Measurements from ENCODE around the gene FRAT2.

Gene FRAT2

DNA sequence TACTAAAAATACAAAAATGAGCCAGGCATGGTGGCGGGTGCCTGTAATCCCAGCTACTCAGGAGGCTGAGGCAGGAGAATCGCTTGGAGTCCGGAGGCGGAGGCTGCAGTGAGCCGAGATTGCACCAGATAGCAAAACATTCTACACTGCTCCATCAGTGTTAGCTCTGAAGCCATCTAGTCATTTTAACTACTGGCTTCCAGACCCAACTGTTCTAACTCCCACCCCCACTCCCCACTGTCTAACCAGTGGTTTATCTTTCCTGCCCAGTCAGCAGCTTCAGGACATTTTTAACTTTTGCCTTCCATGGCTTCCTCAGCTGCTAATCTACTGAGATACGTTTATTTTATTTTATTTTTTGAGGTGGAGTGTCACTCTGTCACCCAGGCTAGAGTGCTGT is 21.6 kb downstream of the FRAT2 start:
- no peaks in the 10 kb centered on the region for H3K4me1 ChIP-seq (ENCODE audit: control insufficient read depth in 2 of 2, insufficient read depth in 2 of 2, low read length in 2 of 2)
- H3K36me3 ChIP-seq (ENCODE audit: control insufficient read depth in 2 of 2, insufficient read depth in 2 of 2, low read length in 2 of 2), result no peaks in the 10 kb centered on the region
- H3K27ac ChIP-seq (ENCODE audit: low read depth in 2 of 2, low read length in 2 of 2), result no peak overlapping the region
- H3K9me3 ChIP-seq (ENCODE audit: control insufficient read depth in 2 of 2, low read length in 2 of 2), result no peaks in the 10 kb centered on the region
- H3K4me3 ChIP-seq (ENCODE audit: low read length in 2 of 2), result no peak overlapping the region
- no peaks in the 10 kb centered on the region for H3K27me3 ChIP-seq (ENCODE audit: control insufficient read depth in 2 of 2, insufficient read depth in 2 of 2, low read length in 2 of 2)
- H3K9ac ChIP-seq (ENCODE audit: low read depth in 1 of 2, low read length in 2 of 2), result no peak overlapping the region

DNA sequence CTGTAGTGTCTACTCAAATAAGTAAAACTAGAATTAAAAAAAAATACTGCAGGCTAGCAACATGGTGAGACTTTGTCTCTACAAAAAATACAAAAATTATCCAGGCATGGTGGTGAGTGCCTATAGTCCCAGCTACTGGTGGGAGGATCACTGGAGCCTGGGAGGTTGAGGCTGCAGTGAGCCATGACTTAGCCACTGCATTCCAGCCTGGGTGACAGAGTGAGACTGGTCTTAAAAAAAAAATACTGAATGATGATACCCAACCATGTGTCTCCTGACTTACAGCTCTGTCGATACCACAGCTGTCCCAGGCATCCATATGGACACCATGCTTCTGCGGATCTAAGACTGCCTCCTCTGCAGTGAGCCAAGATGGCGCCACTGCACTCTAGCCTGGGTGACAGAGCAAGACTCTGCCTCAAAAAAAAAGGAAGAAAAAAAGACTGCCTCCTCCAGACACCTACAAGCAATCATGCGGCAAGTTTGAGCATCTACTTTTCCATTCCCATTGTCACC is 23.4 kb downstream of the FRAT2 start:
- Histone ChIP-seq H3K9me3 (ENCODE audit: control insufficient read depth in 2 of 2, low read length in 2 of 2) (no peaks in the 10 kb centered on the region), H3K27me3 (ENCODE audit: control insufficient read depth in 2 of 2, insufficient read depth in 2 of 2, low read length in 2 of 2) (no peaks in the 10 kb centered on the region), H3K4me3 (ENCODE audit: low read length in 2 of 2) (no peak overlapping the region), H3K36me3 (ENCODE audit: control insufficient read depth in 2 of 2, insufficient read depth in 2 of 2, low read length in 2 of 2) (no peaks in the 10 kb centered on the region), H3K9ac (ENCODE audit: low read depth in 1 of 2, low read length in 2 of 2) (no peak overlapping the region), H3K4me1 (ENCODE audit: control insufficient read depth in 2 of 2, insufficient read depth in 2 of 2, low read length in 2 of 2) (no peaks in the 10 kb centered on the region), H3K27ac (ENCODE audit: low read depth in 2 of 2, low read length in 2 of 2) (no peak overlapping the region)

DNA sequence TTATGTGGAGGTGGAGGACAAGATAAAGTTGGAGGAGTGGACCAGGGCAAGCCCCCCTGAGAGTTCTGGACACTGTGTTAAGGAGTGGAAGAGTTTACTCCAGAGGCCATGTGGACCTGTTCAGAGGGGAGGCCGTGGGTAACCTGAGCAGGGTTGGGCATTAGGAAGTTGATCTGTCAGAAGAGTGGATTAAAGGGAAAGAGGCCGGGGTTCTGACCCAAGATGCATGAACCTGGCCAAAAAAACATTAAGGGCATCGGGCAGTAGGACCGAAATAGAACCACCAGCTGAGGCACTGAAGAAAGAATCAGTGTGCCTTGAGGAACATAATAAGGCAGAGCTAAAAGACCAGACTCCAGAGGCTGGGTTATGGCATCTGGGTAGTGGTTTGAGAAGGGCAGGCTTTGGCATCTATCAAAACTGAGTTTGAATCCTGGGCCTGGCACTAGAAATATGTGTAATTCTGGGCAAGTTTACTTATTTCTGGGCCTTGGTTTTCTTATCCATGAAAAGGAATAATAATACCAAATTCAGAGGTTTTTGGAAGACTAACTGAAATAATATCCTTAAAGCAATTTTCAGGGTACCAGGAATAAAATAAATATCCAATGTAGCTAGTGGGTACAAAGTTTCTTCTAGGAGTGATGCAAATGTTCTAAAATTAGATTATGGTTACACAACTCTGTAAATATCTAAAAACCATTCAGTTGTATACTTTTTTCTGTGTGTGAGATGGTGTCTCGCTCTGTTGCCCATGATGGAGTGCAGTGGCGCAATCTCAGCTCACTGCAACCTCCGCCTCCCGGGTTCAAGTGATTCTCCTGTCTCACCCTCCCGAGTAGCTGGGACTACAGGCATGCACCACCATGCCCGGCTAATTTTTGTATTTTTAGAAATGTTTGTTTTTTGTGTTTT is 26.4 kb downstream of the FRAT2 start:
- H3K4me3 ChIP-seq (ENCODE audit: low read length in 2 of 2), result no peak overlapping the region
- H3K9ac ChIP-seq (ENCODE audit: low read depth in 1 of 2, low read length in 2 of 2), result no peak overlapping the region
- no peaks in the 10 kb centered on the region for H3K4me1 ChIP-seq (ENCODE audit: control insufficient read depth in 2 of 2, insufficient read depth in 2 of 2, low read length in 2 of 2)
- no peaks in the 10 kb centered on the region for H3K9me3 ChIP-seq (ENCODE audit: control insufficient read depth in 2 of 2, low read length in 2 of 2)
- H3K36me3 ChIP-seq (ENCODE audit: control insufficient read depth in 2 of 2, insufficient read depth in 2 of 2, low read length in 2 of 2), result no peaks in the 10 kb centered on the region
- no peaks in the 10 kb centered on the region for H3K27me3 ChIP-seq (ENCODE audit: control insufficient read depth in 2 of 2, insufficient read depth in 2 of 2, low read length in 2 of 2)
- H3K27ac ChIP-seq (ENCODE audit: low read depth in 2 of 2, low read length in 2 of 2), result no peak overlapping the region

DNA sequence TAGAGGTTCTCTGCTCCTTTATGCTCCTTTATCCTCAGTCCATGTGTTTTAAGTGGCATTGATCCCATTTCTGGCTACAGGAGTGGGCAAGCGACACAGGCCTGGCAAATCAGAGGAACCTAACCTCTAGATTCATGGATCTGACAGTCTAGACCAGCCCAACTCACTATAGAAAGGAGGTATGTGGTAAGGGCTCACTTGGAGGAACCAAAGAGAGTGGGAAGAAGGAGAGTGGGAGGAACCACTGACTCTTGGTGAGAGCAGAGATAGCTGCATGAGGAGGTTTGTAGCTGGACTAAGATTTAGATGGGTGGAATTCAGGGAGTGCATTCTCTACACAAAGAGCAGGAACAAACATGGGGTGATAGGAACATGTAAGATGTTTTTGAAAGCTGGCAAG is 27.1 kb downstream of the FRAT2 start:
- H3K27ac ChIP-seq (ENCODE audit: low read depth in 2 of 2, low read length in 2 of 2), result no peak overlapping the region
- no peak overlapping the region for H3K9ac ChIP-seq (ENCODE audit: low read depth in 1 of 2, low read length in 2 of 2)
- H3K4me1 ChIP-seq (ENCODE audit: control insufficient read depth in 2 of 2, insufficient read depth in 2 of 2, low read length in 2 of 2), result no peaks in the 10 kb centered on the region
- H3K4me3 ChIP-seq (ENCODE audit: low read length in 2 of 2), result no peak overlapping the region
- no peaks in the 10 kb centered on the region for H3K36me3 ChIP-seq (ENCODE audit: control insufficient read depth in 2 of 2, insufficient read depth in 2 of 2, low read length in 2 of 2)
- H3K27me3 ChIP-seq (ENCODE audit: control insufficient read depth in 2 of 2, insufficient read depth in 2 of 2, low read length in 2 of 2), result no peaks in the 10 kb centered on the region
- no peaks in the 10 kb centered on the region for H3K9me3 ChIP-seq (ENCODE audit: control insufficient read depth in 2 of 2, low read length in 2 of 2)

DNA sequence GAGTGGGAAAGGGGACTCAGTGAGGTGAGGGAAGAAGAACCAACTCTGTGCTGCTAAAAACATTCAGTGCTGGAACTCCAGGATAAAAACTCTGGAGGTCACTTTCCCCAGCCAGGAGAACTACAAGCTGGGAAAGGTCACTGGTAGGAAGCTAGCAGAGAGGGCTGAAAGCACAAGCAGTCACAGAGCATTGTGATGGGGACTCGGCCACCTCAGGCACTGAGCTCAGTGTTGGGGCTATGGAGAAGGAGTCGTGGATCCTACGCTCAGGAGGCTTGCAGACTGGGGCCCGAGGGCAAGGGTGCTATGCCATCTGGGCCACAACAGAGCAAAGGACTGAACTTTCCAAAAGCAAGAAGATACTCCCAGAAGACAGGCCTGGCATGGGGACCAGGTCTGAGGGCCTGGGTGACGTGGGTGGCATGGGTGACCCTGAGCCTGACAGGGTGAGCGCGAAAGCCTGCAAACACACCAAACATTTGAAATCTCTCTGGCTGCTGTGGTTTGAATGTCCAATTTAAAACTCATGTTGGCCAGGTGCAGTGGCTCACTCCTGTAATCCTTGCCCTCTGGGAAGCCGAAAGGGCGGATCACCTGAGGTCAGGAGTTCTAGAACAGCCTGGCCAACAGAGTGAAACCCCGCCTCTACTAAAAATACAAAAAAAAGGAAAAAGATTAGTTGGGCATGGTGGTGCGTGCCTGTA is 32.3 kb downstream of the FRAT2 start:
- Histone ChIP-seq H3K9ac (ENCODE audit: low read depth in 1 of 2, low read length in 2 of 2) (no peak overlapping the region), H3K27me3 (ENCODE audit: control insufficient read depth in 2 of 2, insufficient read depth in 2 of 2, low read length in 2 of 2) (no peaks in the 10 kb centered on the region), H3K4me3 (ENCODE audit: low read length in 2 of 2) (no peak overlapping the region), H3K27ac (ENCODE audit: low read depth in 2 of 2, low read length in 2 of 2) (no peak overlapping the region), H3K4me1 (ENCODE audit: control insufficient read depth in 2 of 2, insufficient read depth in 2 of 2, low read length in 2 of 2) (no peaks in the 10 kb centered on the region), H3K9me3 (ENCODE audit: control insufficient read depth in 2 of 2, low read length in 2 of 2) (no peaks in the 10 kb centered on the region), H3K36me3 (ENCODE audit: control insufficient read depth in 2 of 2, insufficient read depth in 2 of 2, low read length in 2 of 2) (no peaks in the 10 kb centered on the region)

DNA sequence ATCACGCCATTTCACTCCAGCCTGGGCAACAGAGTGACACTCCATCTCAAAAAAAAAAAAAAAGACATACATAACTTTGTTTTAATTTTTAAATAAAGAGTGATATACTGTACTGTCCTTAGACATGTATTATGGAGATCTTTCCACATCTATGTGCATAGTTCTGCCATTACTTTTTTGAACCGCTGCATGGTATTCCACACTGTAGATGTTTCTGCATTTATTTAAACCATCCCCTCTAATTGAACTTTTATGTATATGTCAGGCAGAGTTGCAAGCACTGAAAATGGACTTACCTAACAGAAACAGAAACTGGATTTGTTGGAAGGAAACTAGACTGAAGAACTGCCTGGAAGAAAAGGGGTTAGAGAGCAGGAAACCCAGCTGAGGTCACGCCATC is 33.5 kb downstream of the FRAT2 start:
- Histone ChIP-seq H3K9ac (ENCODE audit: low read depth in 1 of 2, low read length in 2 of 2) (no peak overlapping the region), H3K9me3 (ENCODE audit: control insufficient read depth in 2 of 2, low read length in 2 of 2) (no peaks in the 10 kb centered on the region), H3K4me1 (ENCODE audit: control insufficient read depth in 2 of 2, insufficient read depth in 2 of 2, low read length in 2 of 2) (no peaks in the 10 kb centered on the region), H3K27ac (ENCODE audit: low read depth in 2 of 2, low read length in 2 of 2) (no peak overlapping the region), H3K36me3 (ENCODE audit: control insufficient read depth in 2 of 2, insufficient read depth in 2 of 2, low read length in 2 of 2) (no peaks in the 10 kb centered on the region), H3K4me3 (ENCODE audit: low read length in 2 of 2) (no peak overlapping the region), H3K27me3 (ENCODE audit: control insufficient read depth in 2 of 2, insufficient read depth in 2 of 2, low read length in 2 of 2) (no peaks in the 10 kb centered on the region)

DNA sequence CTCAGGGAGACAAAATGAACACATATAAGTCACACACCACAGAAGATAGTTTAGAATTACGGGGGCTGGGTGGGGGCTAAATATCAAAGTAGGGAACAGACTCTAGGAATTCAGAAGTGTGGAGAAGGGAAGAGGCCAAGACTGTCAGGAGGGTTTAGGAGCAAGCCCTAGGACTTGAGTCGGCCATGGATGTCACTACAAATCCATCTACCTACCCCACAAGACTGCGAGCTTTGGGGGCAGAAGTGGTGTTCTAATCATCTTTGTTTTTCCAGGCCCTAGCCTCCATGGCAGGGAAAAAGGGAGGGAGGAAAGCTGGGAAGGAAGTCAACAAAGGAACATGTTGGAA is 36.3 kb downstream of the FRAT2 start:
- H3K4me1 ChIP-seq (ENCODE audit: control insufficient read depth in 2 of 2, insufficient read depth in 2 of 2, low read length in 2 of 2), result no peaks in the 10 kb centered on the region
- no peaks in the 10 kb centered on the region for H3K27me3 ChIP-seq (ENCODE audit: control insufficient read depth in 2 of 2, insufficient read depth in 2 of 2, low read length in 2 of 2)
- H3K9me3 ChIP-seq (ENCODE audit: control insufficient read depth in 2 of 2, low read length in 2 of 2), result no peaks in the 10 kb centered on the region
- H3K4me3 ChIP-seq (ENCODE audit: low read length in 2 of 2), result no peak overlapping the region
- no peaks in the 10 kb centered on the region for H3K36me3 ChIP-seq (ENCODE audit: control insufficient read depth in 2 of 2, insufficient read depth in 2 of 2, low read length in 2 of 2)
- no peak overlapping the region for H3K27ac ChIP-seq (ENCODE audit: low read depth in 2 of 2, low read length in 2 of 2)
- no peak overlapping the region for H3K9ac ChIP-seq (ENCODE audit: low read depth in 1 of 2, low read length in 2 of 2)

DNA sequence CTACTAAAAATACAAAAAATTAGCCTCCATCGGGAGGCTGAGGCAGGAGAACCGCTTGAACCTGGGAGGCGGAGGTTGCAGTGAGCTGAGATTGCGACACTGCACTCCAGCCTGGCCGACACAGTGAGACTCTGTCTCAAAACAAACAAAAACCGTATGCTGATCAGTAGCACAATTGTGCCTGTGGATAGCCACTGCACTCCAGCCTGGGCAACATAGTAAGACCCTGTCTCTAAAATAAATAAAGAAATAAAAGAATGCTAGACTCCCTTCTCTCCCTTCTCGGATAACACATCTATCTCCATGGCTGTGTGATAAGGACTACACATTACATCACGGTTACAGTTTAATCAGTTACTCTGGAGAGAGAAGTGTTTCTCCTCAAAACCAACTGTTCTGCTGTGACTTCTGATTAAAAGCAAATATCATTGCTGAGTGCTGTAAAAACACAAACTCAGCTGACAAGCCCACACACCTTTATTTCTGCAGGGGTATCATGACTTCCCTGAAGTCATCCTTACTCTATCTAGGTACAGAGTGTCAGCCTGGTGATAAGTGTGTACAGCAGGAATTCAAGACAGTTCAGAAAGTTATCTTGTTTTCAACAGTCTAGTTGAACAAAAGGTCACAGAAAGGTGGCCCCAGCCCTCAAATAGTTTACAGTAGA is 36.8 kb downstream of the FRAT2 start:
- no peak overlapping the region for H3K4me3 ChIP-seq (ENCODE audit: low read length in 2 of 2)
- no peak overlapping the region for H3K27ac ChIP-seq (ENCODE audit: low read depth in 2 of 2, low read length in 2 of 2)
- H3K4me1 ChIP-seq (ENCODE audit: control insufficient read depth in 2 of 2, insufficient read depth in 2 of 2, low read length in 2 of 2), result no peaks in the 10 kb centered on the region
- no peaks in the 10 kb centered on the region for H3K36me3 ChIP-seq (ENCODE audit: control insufficient read depth in 2 of 2, insufficient read depth in 2 of 2, low read length in 2 of 2)
- no peaks in the 10 kb centered on the region for H3K9me3 ChIP-seq (ENCODE audit: control insufficient read depth in 2 of 2, low read length in 2 of 2)
- no peak overlapping the region for H3K9ac ChIP-seq (ENCODE audit: low read depth in 1 of 2, low read length in 2 of 2)
- no peaks in the 10 kb centered on the region for H3K27me3 ChIP-seq (ENCODE audit: control insufficient read depth in 2 of 2, insufficient read depth in 2 of 2, low read length in 2 of 2)

DNA sequence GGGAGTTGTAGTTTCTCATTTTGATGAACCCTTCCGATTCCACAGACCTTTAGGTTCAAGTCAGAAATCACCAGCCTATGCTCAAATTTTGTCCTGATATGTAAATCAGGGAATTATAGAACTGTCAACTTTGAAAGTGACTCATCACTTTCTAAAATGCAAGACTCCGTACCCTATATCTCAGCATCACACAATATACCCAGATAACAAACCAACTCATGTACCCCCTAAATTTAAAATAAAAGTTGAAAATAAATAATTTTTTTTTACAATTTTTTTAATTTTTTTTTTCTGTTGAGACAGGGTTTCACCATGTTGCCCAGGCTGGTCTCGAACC is 41.7 kb downstream of the FRAT2 start:
- H3K4me1 ChIP-seq (ENCODE audit: control insufficient read depth in 2 of 2, insufficient read depth in 2 of 2, low read length in 2 of 2), result peaks cover 0 to 7% of the 10 kb centered on the region in 2 donors
- H3K27ac ChIP-seq (ENCODE audit: low read depth in 2 of 2, low read length in 2 of 2), result no peak overlapping the region
- no peaks in the 10 kb centered on the region for H3K27me3 ChIP-seq (ENCODE audit: control insufficient read depth in 2 of 2, insufficient read depth in 2 of 2, low read length in 2 of 2)

More for the DNA sequence above, 41.7 kb downstream of the FRAT2 start:
- no peak overlapping the region for H3K4me3 ChIP-seq (ENCODE audit: low read length in 2 of 2)
- no peak overlapping the region for H3K9ac ChIP-seq (ENCODE audit: low read depth in 1 of 2, low read length in 2 of 2)
- no peaks in the 10 kb centered on the region for H3K9me3 ChIP-seq (ENCODE audit: control insufficient read depth in 2 of 2, low read length in 2 of 2)
- no peaks in the 10 kb centered on the region for H3K36me3 ChIP-seq (ENCODE audit: control insufficient read depth in 2 of 2, insufficient read depth in 2 of 2, low read length in 2 of 2)
